ENCODE results near the gene FAM53B.

GRCh38 chr10:124740369-124741280 lies 3.6 kb downstream of the FAM53B start:
- TF ChIP-seq ZFP3 (CRISPR knock-in tag; IDR thresholded peaks at IDR 0.05) (no peak), TOX (CRISPR knock-in tag; IDR thresholded peaks at IDR 0.05; ENCODE audit: borderline replicate concordance) (no peak), CSDC2 (CRISPR knock-in tag; IDR thresholded peaks at IDR 0.05) (no peak), PATZ1 (CRISPR knock-in tag; IDR thresholded peaks at IDR 0.05; ENCODE audit: borderline replicate concordance) (no peak), ZNF70 (CRISPR knock-in tag; IDR thresholded peaks at IDR 0.05) (no peak), GLIS3 (CRISPR knock-in tag; IDR thresholded peaks at IDR 0.05) (no peak), ESRRG (CRISPR knock-in tag; IDR thresholded peaks at IDR 0.05) (no peak), ISL1 (CRISPR knock-in tag; IDR thresholded peaks at IDR 0.05) (no peak), ARNTL (CRISPR knock-in tag; IDR thresholded peaks at IDR 0.05; ENCODE audit: borderline replicate concordance, low read depth) (no peak)

Data from SK-N-SH treated with all-trans-retinoic acid at 6 μM for 48 hours (cell line).